ENCODE measurements around the gene ALDH1A1.
"Not testable (repeated sequence)": the region's sequence is repeated elsewhere in the genome, so short reads cannot be mapped to it uniquely, and the experiment has no call there.

ALDH1A1 gene

GRCh38 chr9:72862788-72863187, 90.1 kb downstream of the ALDH1A1 start:
- not testable (repeated sequence) for H3K27me3 Mint-ChIP-seq (ENCODE audit: low read depth); H3K4me1 Mint-ChIP-seq (ENCODE audit: low read depth); H3K4me3 Mint-ChIP-seq; H3K36me3 Mint-ChIP-seq (ENCODE audit: low read depth); H3K27ac Mint-ChIP-seq; H3K9me3 Mint-ChIP-seq

GRCh38 chr9:72858089-72858912, 94.6 kb downstream of the ALDH1A1 start:
- H3K27ac Mint-ChIP-seq, result no peak overlapping the region

GRCh38 chr9:72857624-72857996, 95.2 kb downstream of the ALDH1A1 start:
- H3K4me1 Mint-ChIP-seq (ENCODE audit: low read depth), result no peaks in the 10 kb centered on the region
- H3K27me3 Mint-ChIP-seq (ENCODE audit: low read depth), result no peaks in the 10 kb centered on the region
- no peak overlapping the region for H3K27ac Mint-ChIP-seq
- H3K36me3 Mint-ChIP-seq (ENCODE audit: low read depth), result no peaks in the 10 kb centered on the region
- H3K4me3 Mint-ChIP-seq, result no peak overlapping the region
- no peaks in the 10 kb centered on the region for H3K9me3 Mint-ChIP-seq

More at GRCh38 chr9:72858089-72858912, 94.6 kb downstream of the ALDH1A1 start:
- no peaks in the 10 kb centered on the region for H3K36me3 Mint-ChIP-seq (ENCODE audit: low read depth)
- H3K4me3 Mint-ChIP-seq, result no peak overlapping the region
- no peaks in the 10 kb centered on the region for H3K27me3 Mint-ChIP-seq (ENCODE audit: low read depth)
- no peaks in the 10 kb centered on the region for H3K4me1 Mint-ChIP-seq (ENCODE audit: low read depth)
- no peaks in the 10 kb centered on the region for H3K9me3 Mint-ChIP-seq

- H3K4me3 Mint-ChIP-seq, result no peak overlapping the region
- H3K9me3 Mint-ChIP-seq, result no peaks in the 10 kb centered on the region
- no peaks in the 10 kb centered on the region for H3K4me1 Mint-ChIP-seq (ENCODE audit: low read depth)
- H3K36me3 Mint-ChIP-seq (ENCODE audit: low read depth), result no peaks in the 10 kb centered on the region
- H3K27ac Mint-ChIP-seq, result no peak overlapping the region
- no peaks in the 10 kb centered on the region for H3K27me3 Mint-ChIP-seq (ENCODE audit: low read depth)
Observed at GRCh38 chr9:72856972-72857623, 95.8 kb downstream of the ALDH1A1 start.

- H3K4me3 Mint-ChIP-seq, result no peak overlapping the region
- no peaks in the 10 kb centered on the region for H3K9me3 Mint-ChIP-seq
- H3K36me3 Mint-ChIP-seq (ENCODE audit: low read depth), result no peaks in the 10 kb centered on the region
- H3K27me3 Mint-ChIP-seq (ENCODE audit: low read depth), result no peaks in the 10 kb centered on the region
- no peaks in the 10 kb centered on the region for H3K4me1 Mint-ChIP-seq (ENCODE audit: low read depth)
- no peak overlapping the region for H3K27ac Mint-ChIP-seq
Observed at GRCh38 chr9:72855890-72856523, 96.8 kb downstream of the ALDH1A1 start.

GRCh38 chr9:72855321-72855720, 97.5 kb downstream of the ALDH1A1 start:
- Mint-ChIP-seq H3K27me3 (ENCODE audit: low read depth) (no peaks in the 10 kb centered on the region), H3K9me3 (no peaks in the 10 kb centered on the region), H3K36me3 (ENCODE audit: low read depth) (no peaks in the 10 kb centered on the region), H3K4me1 (ENCODE audit: low read depth) (no peaks in the 10 kb centered on the region), H3K27ac (no peak overlapping the region), H3K4me3 (no peak overlapping the region)
